CD4-positive, alpha-beta memory T cell (primary cell): ENCODE results near the gene HMX1. TPM values are rescaled to one million over a fixed set of nuclear protein-coding genes. Genes with fewer than 3 reads are reported as not detected.

Source experiments
- CTCF ChIA-PET: fragments of 350-600 bp; sonication (Branson Sonifier 250); formaldehyde crosslinking; loops from one replicate; lab custom pipeline; 2021; ENCODE audit warnings: inconsistent platforms; ENCODE audit not compliant: partially characterized antibody; lab: Charles Lee
- POLR2A ChIA-PET: fragments of 350-600 bp; sonication (Branson Sonifier 250); formaldehyde crosslinking; loops from one replicate; lab custom pipeline; 2021; ENCODE audit not compliant: partially characterized antibody; lab: Charles Lee
- DNase-seq, 5 donors: peaks; one replicate each; pipeline versions ENCODE4 v3.0.0 to v3.0.0-alpha.2; 2020 to 2022; ENCODE audit warnings: mixed read lengths in 1 of 5
- H3K27ac ChIP-seq: one replicate; pipeline ENCODE4 v1.7.0; 2013; ENCODE audit warnings: low read depth, low read length
- H3K27me3 ChIP-seq: 2 replicates; pipeline ENCODE4 v1.7.0; 2013; ENCODE audit warnings: mild to moderate bottlenecking, low read length, moderate library complexity; ENCODE audit not compliant: insufficient read depth
- H3K36me3 ChIP-seq: 2 replicates; pipeline ENCODE4 v1.7.0; 2013; ENCODE audit warnings: mild to moderate bottlenecking, low read length, moderate library complexity; ENCODE audit not compliant: insufficient read depth
- H3K4me1 ChIP-seq: 2 replicates; pipeline ENCODE4 v1.7.0; 2013; ENCODE audit warnings: mild to moderate bottlenecking, low read length, moderate library complexity; ENCODE audit not compliant: insufficient read depth
- H3K4me3 ChIP-seq, 2 donors: one replicate each; pipeline ENCODE4 v1.7.0; 2013; ENCODE audit warnings: low read length in 2 of 2, mild to moderate bottlenecking in 1 of 2
- H3K9me3 ChIP-seq, 2 donors: one replicate each; pipeline ENCODE4 v1.7.0; 2013; ENCODE audit warnings: low read length in 2 of 2, control low read depth in 1 of 2; ENCODE audit not compliant: control insufficient read depth in 1 of 2
- H3K27ac Mint-ChIP-seq, 7 donors: one replicate each; pipeline ENCODE4 v1.8.0; 2020 to 2021; ENCODE audit warnings: mixed read lengths in 7 of 7, mild to moderate bottlenecking in 6 of 7, inconsistent platforms in 3 of 7, moderate library complexity in 3 of 7
- H3K27me3 Mint-ChIP-seq, 2 donors: one replicate each; pipeline ENCODE4 v1.8.0; 2020 to 2021; ENCODE audit warnings: mixed read lengths in 2 of 2
- H3K36me3 Mint-ChIP-seq, 2 donors: one replicate each; pipeline ENCODE4 v1.8.0; 2020 to 2021; ENCODE audit warnings: mixed read lengths in 2 of 2, inconsistent platforms in 1 of 2, mild to moderate bottlenecking in 1 of 2
- H3K4me1 Mint-ChIP-seq, 4 donors: one replicate each; pipeline ENCODE4 v1.8.0; 2020 to 2021; ENCODE audit warnings: mixed read lengths in 4 of 4, mild to moderate bottlenecking in 1 of 4
- H3K4me3 Mint-ChIP-seq, 8 donors: one replicate each; pipeline ENCODE4 v1.8.0; 2020 to 2021; ENCODE audit warnings: mixed read lengths in 8 of 8, mild to moderate bottlenecking in 7 of 8, moderate library complexity in 6 of 8, inconsistent platforms in 3 of 8
- H3K9me3 Mint-ChIP-seq, 8 donors: one replicate each; pipeline ENCODE4 v1.8.0; 2020 to 2021; ENCODE audit warnings: mixed read lengths in 8 of 8, mild to moderate bottlenecking in 5 of 8, inconsistent platforms in 3 of 8, moderate library complexity in 1 of 8
- intact Hi-C: fragments of 100-400 bp; cut with micrococcal nuclease; formaldehyde crosslinking; loops from one replicate; pipeline ENCODE4 v1.15.1; 2023
- polyA plus RNA-seq, 2 donors: library from polyadenylated mRNA; unstranded; fragments of 300-500 nt; fragmentation: Illumina TruSeq; gene quantifications; one replicate each; pipeline ENCODE4 v1.2.3, GENCODE V29; 2021
- total RNA-seq, 2 experiments: library from RNA; stranded (reverse); gene quantifications; one replicate each; pipeline ENCODE4 v1.2.3, GENCODE V29; 2021

The HMX1 gene
- total and polyA plus RNA-seq, 4 experiments from 2014 or later = not detected

DNA sequence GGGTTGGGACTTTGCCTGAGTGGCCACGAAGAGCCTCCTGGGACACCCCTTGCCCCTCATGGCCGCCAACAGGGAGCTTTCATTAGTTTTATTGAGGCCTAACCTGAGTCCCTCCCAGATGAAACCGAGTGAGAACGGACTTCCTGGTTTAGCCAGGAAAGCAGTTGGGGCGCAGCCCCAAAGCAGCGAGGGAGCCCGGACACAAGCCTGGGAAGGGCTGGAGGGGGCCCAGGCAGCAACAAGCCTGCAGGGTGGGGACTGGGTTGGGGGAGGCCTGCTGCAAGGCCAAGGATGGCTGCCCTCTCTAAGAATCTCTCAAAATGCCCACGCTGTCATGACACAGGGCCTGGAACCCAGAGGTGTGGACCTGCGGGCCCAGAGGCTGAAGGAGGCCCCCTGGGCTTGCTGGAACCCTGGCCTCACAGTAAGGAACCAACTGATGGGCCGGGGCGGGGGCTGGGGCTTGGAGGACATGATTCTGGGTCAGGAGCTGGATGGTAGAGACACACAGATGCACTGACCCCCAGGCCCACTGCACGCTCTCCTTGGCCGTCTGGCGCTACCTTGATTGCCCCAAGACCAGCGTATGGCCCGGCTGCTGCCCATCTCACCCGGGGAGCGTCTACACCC is 5.8 kb downstream of the HMX1 start:
- Histone ChIP-seq H3K27me3 (peaks cover 5% of the 10 kb centered on the region), H3K9me3 (no peaks in the 10 kb centered on the region), H3K4me3 (no peak overlapping the region), H3K36me3 (no peaks in the 10 kb centered on the region), H3K4me1 (no peaks in the 10 kb centered on the region), H3K27ac (no peak overlapping the region)
- Mint-ChIP-seq H3K27ac (no peak overlapping the region), H3K4me1 (peaks cover 5 to 9% (median 7%) of the 10 kb centered on the region in 4 donors), H3K4me3 (no peak overlapping the region), H3K36me3 (no peaks in the 10 kb centered on the region), H3K27me3 (peaks cover 43 to 44% of the 10 kb centered on the region in 2 donors), H3K9me3 (peaks cover 0 to 3% (median 0%) of the 10 kb centered on the region in 8 donors)
- no peak for DNase-seq
- CTCF ChIA-PET = no interaction called here
- intact Hi-C loops = no loop called here
- POLR2A ChIA-PET = no interaction called here

DNA sequence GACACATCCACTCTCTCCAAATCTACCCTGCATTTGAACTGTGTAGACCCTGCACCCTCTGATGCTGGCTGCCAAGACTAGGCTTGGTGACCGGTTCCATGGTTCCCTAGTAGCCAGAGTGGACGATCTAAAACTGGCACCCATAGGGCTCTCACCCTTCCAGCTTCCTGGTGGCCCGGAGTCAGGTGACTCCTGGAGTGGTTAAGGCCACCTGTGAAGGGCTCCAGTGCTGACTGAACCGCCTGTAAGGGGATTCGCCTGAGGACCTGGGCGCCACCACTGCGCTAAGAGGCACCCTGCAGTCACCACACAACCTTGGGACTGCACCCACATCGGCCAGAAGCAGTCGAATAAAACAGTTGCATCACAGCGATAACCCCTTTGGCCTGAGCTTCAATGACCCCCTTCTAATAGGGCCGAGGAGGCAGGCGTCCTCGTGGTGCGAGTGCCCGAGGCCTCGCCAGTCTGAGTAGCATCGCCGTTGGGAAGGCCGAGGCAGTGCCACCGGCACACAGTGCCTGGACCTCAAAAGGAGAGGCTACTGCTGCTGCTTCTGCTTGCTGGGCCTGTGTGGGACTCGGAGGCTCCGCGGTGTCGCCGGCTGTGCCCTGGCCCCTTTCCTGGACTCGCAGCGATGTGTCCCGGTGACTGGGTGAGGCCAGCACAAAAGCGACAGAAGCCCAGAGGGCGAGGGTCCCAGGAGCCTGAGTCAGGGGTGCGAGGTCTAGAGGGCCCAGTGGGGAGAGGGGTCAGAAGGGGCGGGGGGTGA is 6.5 kb downstream of the HMX1 start:
- no peak for DNase-seq
- H3K36me3 Mint-ChIP-seq = no peaks in the 10 kb centered on the region
- Histone ChIP-seq H3K27ac (no peak overlapping the region), H3K4me3 (no peak overlapping the region), H3K36me3 (no peaks in the 10 kb centered on the region), H3K9me3 (no peaks in the 10 kb centered on the region), H3K27me3 (peaks cover 5% of the 10 kb centered on the region), H3K4me1 (no peaks in the 10 kb centered on the region)
- no peak overlapping the region for H3K4me3 Mint-ChIP-seq
- peaks cover 2 to 9% (median 6%) of the 10 kb centered on the region in 4 donors for H3K4me1 Mint-ChIP-seq
- ChIA-PET POLR2A (no interaction called here), CTCF (no interaction called here)
- no peak overlapping the region for H3K27ac Mint-ChIP-seq
- intact Hi-C loops = no loop called here
- peaks cover 39 to 42% of the 10 kb centered on the region in 2 donors for H3K27me3 Mint-ChIP-seq
- H3K9me3 Mint-ChIP-seq = peaks cover 0 to 3% (median 0%) of the 10 kb centered on the region in 8 donors

DNA sequence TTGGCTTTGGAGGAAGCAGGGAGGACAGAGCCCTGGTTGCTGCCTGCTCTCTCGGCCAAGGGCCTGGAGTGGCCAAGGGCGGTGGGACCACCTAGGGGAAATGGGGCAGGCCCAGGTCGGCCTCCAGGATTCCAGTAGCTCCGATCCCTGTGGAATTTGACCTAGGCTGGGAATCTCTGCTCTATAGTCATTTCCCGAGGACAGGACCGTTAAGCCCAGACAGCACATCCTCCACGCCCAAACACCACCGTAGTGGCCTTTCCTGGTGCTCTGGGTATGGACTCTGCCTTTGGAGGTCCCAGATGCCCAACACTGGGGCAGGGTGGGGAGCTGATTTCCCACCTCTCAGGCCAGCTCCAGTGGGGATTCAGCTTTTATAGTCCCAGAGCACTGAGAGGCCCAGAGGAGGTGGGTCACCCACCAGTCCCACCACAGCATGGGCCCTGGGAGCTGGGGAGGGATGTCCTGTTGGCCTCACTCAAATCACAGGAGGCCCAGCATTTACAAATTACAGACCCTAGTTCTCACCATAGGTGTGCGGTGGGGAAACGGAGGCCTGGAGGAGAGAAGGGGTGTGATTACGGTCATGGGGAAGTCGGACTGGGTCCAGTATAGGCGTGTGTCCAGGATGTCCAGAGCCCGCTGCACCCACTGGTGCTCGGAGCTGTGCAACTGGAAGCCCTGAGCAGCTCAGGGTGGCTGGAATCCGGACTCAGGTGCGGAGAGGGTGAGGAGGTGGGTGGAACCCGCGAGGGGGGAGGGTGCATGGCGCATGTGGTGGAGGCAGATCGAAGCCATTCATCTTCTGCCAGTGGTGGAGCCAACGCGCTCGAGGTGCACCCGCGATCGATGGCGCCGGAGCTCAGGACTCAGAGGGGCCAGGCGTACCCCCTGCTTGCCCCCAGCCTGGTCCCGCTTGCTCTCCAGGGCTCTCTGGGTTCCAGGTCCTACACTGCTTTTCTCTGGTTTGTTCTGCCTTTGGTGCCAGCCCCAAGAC is 7.7 kb downstream of the HMX1 start:
- Mint-ChIP-seq H3K9me3 (peaks cover 0 to 3% (median 0%) of the 10 kb centered on the region in 8 donors), H3K27ac (no peak overlapping the region), H3K4me3 (peak overlapping the region in 1 of 8 donors; percentile 46), H3K36me3 (no peaks in the 10 kb centered on the region), H3K4me1 (peaks cover 2 to 9% (median 5%) of the 10 kb centered on the region in 4 donors), H3K27me3 (peaks cover 37 to 46% of the 10 kb centered on the region in 2 donors)
- H3K27ac ChIP-seq = no peak overlapping the region
- H3K4me1 ChIP-seq = no peaks in the 10 kb centered on the region
- no peak overlapping the region for H3K4me3 ChIP-seq
- ChIA-PET POLR2A (no interaction called here), CTCF (no interaction called here)
- H3K27me3 ChIP-seq = peaks cover 5% of the 10 kb centered on the region
- H3K36me3 ChIP-seq = no peaks in the 10 kb centered on the region
- no peak for DNase-seq
- intact Hi-C loops = no loop called here
- no peaks in the 10 kb centered on the region for H3K9me3 ChIP-seq

DNA sequence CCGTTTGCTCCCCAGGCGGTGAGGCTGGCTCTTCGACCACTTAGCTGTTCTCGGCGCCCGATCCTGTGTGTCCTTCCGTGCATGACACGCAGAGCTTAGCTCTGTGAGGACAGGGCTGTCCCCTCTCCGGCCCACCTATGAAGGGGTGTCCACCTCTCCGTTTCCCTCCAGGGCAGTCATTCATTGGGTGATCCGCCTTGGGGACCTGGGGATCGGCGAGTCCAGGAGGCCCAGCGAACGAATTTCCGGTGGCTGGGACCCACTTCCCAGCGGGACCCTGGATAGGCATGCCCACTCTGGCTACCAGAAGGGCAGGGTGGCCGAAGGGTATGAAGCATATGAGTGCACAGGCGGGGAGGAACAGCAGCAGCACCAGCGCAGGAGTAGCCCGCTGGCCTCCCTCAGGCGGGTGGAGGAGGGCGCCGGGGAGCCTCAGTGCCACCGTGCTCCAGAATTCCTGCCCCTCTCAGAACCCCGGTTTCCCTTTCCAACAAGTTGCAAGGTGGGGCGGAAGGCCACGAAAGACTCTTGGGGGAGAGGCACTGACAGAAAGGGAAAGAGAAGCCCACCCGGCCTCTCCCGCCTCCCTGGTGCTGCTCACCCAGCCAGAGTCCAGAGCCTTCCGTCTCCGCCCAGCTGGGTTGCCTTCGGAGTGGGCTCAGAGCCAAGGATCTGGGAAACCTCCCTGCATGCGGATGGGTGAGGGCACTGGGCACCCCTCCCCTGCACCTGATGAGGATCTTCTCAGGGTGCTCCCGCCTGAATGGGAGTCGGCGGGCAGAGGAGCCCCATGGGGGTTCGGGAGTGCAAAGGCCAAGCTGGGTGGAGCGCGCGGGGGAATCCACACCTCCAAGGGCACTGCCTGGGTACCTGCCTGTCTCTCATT is 8.6 kb downstream of the HMX1 start:
- H3K27me3 ChIP-seq = peaks cover 5% of the 10 kb centered on the region
- no peaks in the 10 kb centered on the region for H3K36me3 Mint-ChIP-seq
- H3K4me3 Mint-ChIP-seq = no peak overlapping the region
- no peak overlapping the region for H3K27ac ChIP-seq
- H3K9me3 Mint-ChIP-seq = no peaks in the 10 kb centered on the region
- H3K27ac Mint-ChIP-seq = no peak overlapping the region
- no peaks in the 10 kb centered on the region for H3K4me1 ChIP-seq
- peaks cover 32 to 42% of the 10 kb centered on the region in 2 donors for H3K27me3 Mint-ChIP-seq
- DNase-seq = no peak
- CTCF ChIA-PET = no interaction called here
- H3K9me3 ChIP-seq = no peaks in the 10 kb centered on the region
- H3K4me3 ChIP-seq = no peak overlapping the region
- POLR2A ChIA-PET = no interaction called here
- peaks cover 0 to 9% (median 2%) of the 10 kb centered on the region in 4 donors for H3K4me1 Mint-ChIP-seq
- intact Hi-C loops = no loop called here
- H3K36me3 ChIP-seq = no peaks in the 10 kb centered on the region

DNA sequence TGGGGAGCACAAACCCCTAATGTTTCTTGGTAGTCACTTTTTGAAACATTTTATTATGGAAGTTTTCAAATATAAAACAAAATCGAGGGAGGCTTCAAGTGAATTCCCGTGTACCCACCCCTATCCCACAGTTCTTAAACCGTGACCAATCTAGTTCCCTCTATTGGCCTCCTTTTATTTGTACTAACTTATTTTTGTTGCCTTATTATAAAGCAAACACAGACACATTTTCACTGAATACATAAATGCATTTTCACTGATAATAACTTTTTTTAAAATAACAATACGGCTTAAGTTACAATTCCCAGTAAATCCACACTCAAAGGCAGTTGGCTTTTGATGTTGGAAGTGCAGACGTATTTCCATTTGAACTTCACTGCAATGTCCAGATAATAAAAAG is 9.3 kb downstream of the HMX1 start:
- H3K36me3 Mint-ChIP-seq = no peaks in the 10 kb centered on the region
- peaks cover 33 to 42% of the 10 kb centered on the region in 2 donors for H3K27me3 Mint-ChIP-seq
- H3K27me3 ChIP-seq = peaks cover 5% of the 10 kb centered on the region
- H3K4me3 ChIP-seq = no peak overlapping the region
- H3K9me3 ChIP-seq = no peaks in the 10 kb centered on the region
- no peaks in the 10 kb centered on the region for H3K4me1 ChIP-seq
- POLR2A ChIA-PET = no interaction called here
- no peaks in the 10 kb centered on the region for H3K9me3 Mint-ChIP-seq
- H3K36me3 ChIP-seq = no peaks in the 10 kb centered on the region
- no peak overlapping the region for H3K27ac ChIP-seq
- intact Hi-C loops = no loop called here
- DNase-seq = no peak
- H3K4me1 Mint-ChIP-seq = peaks cover 0 to 9% (median 2%) of the 10 kb centered on the region in 4 donors
- no peak overlapping the region for H3K4me3 Mint-ChIP-seq
- CTCF ChIA-PET = no interaction called here
- no peak overlapping the region for H3K27ac Mint-ChIP-seq

GRCh38 chr4:8861576-8862295 is 9.9 kb downstream of the HMX1 start:
- no peaks in the 10 kb centered on the region for H3K9me3 ChIP-seq
- DNase-seq = no peak
- intact Hi-C loops = no loop called here
- no peaks in the 10 kb centered on the region for H3K9me3 Mint-ChIP-seq
- H3K27me3 Mint-ChIP-seq = peaks cover 31 to 41% of the 10 kb centered on the region in 2 donors
- H3K27me3 ChIP-seq = peaks cover 5% of the 10 kb centered on the region
- H3K4me1 Mint-ChIP-seq = peaks cover 0 to 9% (median under 1%) of the 10 kb centered on the region in 4 donors
- H3K4me3 ChIP-seq = no peak overlapping the region
- no peaks in the 10 kb centered on the region for H3K4me1 ChIP-seq
- H3K36me3 Mint-ChIP-seq = no peaks in the 10 kb centered on the region
- CTCF ChIA-PET = no interaction called here
- no peak overlapping the region for H3K27ac Mint-ChIP-seq
- POLR2A ChIA-PET = no interaction called here
- no peak overlapping the region for H3K4me3 Mint-ChIP-seq
- no peaks in the 10 kb centered on the region for H3K36me3 ChIP-seq
- no peak overlapping the region for H3K27ac ChIP-seq
